Smooth muscle cell (in vitro differentiated cells): ENCODE measurements around the gene KCNJ16. TPM values are rescaled to one million over a fixed set of nuclear protein-coding genes. Genes with fewer than 3 reads are reported as not detected.

ENCODE experiments used
- DNase-seq: peaks from one replicate; lab custom pipeline; 2025; ENCODE audit not compliant: unreplicated experiment; lab: John Stamatoyannopoulos, UW
- H2AFZ ChIP-seq: fragments of 200-600 bp; sonication (generic); 2 replicates; pipeline ENCODE4 v1.6.0; 2016; ENCODE audit warnings: antibody characterized with exemption, low read depth, mild to moderate bottlenecking
- H3F3A ChIP-seq: fragments of 200-600 bp; sonication (generic); 2 replicates; pipeline ENCODE4 v1.6.0; 2017; ENCODE audit warnings: antibody characterized with exemption, low read depth
- H3K27ac ChIP-seq: fragments of 200-600 bp; sonication (generic); 2 replicates; pipeline ENCODE4 v1.5.1; 2016; ENCODE audit warnings: low read depth, mild to moderate bottlenecking
- H3K27me3 ChIP-seq: fragments of 200-600 bp; sonication (generic); 2 replicates; pipeline ENCODE4 v1.6.1; 2016; ENCODE audit warnings: low read depth, mild to moderate bottlenecking
- H3K36me3 ChIP-seq: fragments of 200-600 bp; sonication (generic); 2 replicates; pipeline ENCODE4 v1.5.1; 2016; ENCODE audit warnings: low read depth
- H3K4me1 ChIP-seq: fragments of 200-600 bp; sonication (generic); 2 replicates; pipeline ENCODE4 v1.5.1; 2016; ENCODE audit warnings: low read depth
- H3K4me2 ChIP-seq: fragments of 200-600 bp; sonication (generic); 2 replicates; pipeline ENCODE4 v1.6.0; 2016; ENCODE audit warnings: mild to moderate bottlenecking
- H3K4me3 ChIP-seq: fragments of 200-600 bp; sonication (generic); 2 replicates; pipeline ENCODE4 v1.5.1; 2016; ENCODE audit warnings: mild to moderate bottlenecking
- H3K79me2 ChIP-seq: fragments of 200-600 bp; sonication (generic); 2 replicates; pipeline ENCODE4 v1.6.0; 2016; ENCODE audit warnings: low read depth, mild to moderate bottlenecking
- H3K9ac ChIP-seq: fragments of 200-600 bp; sonication (generic); 2 replicates; pipeline ENCODE4 v1.6.0; 2016; ENCODE audit warnings: low read depth
- H3K9me3 ChIP-seq: fragments of 200-600 bp; sonication (generic); replicated peaks from 2 replicates; pipeline ENCODE4 v1.5.1; 2016; ENCODE audit warnings: low read depth
- H4K20me1 ChIP-seq: fragments of 200-600 bp; sonication (generic); 2 replicates; pipeline ENCODE4 v1.6.0; 2016; ENCODE audit warnings: low read depth
- WGBS: methylation state at CpG from one replicate; pipeline ENCODE4 v1.1.7; 2016; ENCODE audit warnings: low lambda C conversion rate; 5-methylcytosine and 5-hydroxymethylcytosine counted together
- polyA plus RNA-seq: library from polyadenylated mRNA; unstranded; fragments of >200 nt; fragmentation: Nextera tagmentation; extraction: Ambion mirVana; gene quantifications from 2 replicates; pipeline ENCODE4 v1.2.1, GENCODE V29; 2016
- total RNA-seq: library from RNA; depleted of rRNA; stranded (reverse); fragments of >200 nt; gene quantifications from 2 replicates; pipeline ENCODE4 v1.2.3, GENCODE V29; 2014
- TF ChIP-seq, protein P1 (sequence below): fragments of 200-600 bp; sonication (generic); IDR thresholded peaks from 2 replicates; pipeline ENCODE4 v1.5.1; 2017; ENCODE audit warnings: borderline replicate concordance, mild to moderate bottlenecking, antibody characterized with exemption; ENCODE audit not compliant: insufficient read depth, poor library complexity, severe bottlenecking

The KCNJ16 gene
- total and polyA plus RNA-seq, 2 experiments from 2014 or later = 0.09 TPM; not detected in 1

DNA sequence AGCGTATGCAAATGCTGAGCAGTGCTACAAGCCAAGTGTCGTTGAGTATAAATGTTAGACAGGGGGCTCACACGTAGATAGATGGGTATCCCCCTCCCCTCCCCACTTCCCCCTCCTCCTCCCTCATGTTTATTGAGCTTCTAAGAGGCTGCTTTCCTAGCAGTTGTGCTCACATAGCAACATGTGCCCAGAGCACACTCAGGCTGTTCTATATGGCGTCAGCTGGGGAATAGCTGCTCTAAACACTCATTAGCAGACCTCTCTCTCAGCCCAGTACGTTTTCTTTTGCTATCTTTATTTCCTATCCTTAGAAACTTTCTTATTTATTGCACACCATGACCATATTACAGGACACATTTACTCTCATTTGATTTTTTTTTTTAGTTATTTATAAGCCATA, 96.1 kb downstream of the KCNJ16 start:
- H3K4me2 ChIP-seq = no peak overlapping the region

DNA sequence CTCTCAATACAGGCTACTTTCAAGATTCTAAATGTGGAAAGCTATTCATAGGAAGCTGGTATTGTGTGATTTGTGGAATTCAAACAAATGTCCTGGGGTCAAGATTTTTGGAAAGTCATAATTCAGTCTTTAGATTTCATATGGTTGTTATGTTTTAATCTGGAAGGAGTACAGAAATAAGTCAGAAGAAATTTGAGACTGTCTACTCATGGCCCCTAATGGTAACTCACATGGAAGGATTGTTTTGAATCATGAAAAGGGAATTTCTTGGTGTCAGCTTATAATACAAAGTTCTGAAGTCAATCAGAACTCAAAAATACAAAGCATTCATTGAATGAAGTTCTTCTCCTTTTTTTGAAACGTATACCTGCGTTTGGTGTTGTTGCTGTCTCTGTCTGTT, 97.4 kb downstream of the KCNJ16 start:
- H3K4me3 ChIP-seq = no peak overlapping the region
- no peaks in the 10 kb centered on the region for H3K79me2 ChIP-seq
- 83% methylated on average over 2 of the region's 2 CpGs for WGBS

More for the DNA sequence above, 96.1 kb downstream of the KCNJ16 start:
- no peaks in the 10 kb centered on the region for H3K79me2 ChIP-seq
- 64% methylated on average over 5 of the region's 5 CpGs for WGBS
- H2AFZ ChIP-seq = no peak overlapping the region
- DNase-seq = no peak
- TF ChIP-seq, protein P1, sequence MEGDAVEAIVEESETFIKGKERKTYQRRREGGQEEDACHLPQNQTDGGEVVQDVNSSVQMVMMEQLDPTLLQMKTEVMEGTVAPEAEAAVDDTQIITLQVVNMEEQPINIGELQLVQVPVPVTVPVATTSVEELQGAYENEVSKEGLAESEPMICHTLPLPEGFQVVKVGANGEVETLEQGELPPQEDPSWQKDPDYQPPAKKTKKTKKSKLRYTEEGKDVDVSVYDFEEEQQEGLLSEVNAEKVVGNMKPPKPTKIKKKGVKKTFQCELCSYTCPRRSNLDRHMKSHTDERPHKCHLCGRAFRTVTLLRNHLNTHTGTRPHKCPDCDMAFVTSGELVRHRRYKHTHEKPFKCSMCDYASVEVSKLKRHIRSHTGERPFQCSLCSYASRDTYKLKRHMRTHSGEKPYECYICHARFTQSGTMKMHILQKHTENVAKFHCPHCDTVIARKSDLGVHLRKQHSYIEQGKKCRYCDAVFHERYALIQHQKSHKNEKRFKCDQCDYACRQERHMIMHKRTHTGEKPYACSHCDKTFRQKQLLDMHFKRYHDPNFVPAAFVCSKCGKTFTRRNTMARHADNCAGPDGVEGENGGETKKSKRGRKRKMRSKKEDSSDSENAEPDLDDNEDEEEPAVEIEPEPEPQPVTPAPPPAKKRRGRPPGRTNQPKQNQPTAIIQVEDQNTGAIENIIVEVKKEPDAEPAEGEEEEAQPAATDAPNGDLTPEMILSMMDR = no peak
- no peaks in the 10 kb centered on the region for H3F3A ChIP-seq
- H3K36me3 ChIP-seq = no peaks in the 10 kb centered on the region
- peak overlapping the region; percentile 68 for H3K4me3 ChIP-seq
- no peaks in the 10 kb centered on the region for H3K4me1 ChIP-seq
- no peaks in the 10 kb centered on the region for H3K9me3 ChIP-seq
- H3K27ac ChIP-seq = no peak overlapping the region
- no peak overlapping the region for H3K9ac ChIP-seq
- peaks cover 58% of the 10 kb centered on the region for H3K27me3 ChIP-seq
- no peaks in the 10 kb centered on the region for H4K20me1 ChIP-seq

DNA sequence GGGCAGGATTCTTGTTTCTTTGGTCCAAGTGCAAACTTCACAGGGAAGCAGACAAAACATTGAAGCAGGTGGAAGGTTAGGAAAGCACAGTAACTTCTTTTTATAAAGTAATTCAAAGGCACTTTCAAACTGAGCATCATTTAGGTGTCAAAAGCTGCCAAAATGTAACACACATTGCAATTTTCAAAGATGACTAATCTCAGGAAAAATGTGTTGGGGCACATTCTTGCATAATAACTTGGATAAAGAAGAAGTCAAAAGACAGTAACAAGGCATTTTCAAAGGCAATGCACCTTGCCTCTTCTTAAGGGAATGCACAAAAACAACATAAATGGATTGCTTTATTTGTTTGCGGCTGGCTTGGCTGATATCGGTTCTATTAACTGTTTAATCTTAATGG, 97.9 kb downstream of the KCNJ16 start:
- Histone ChIP-seq H3F3A (no peaks in the 10 kb centered on the region), H3K9ac (no peak overlapping the region), H3K4me1 (no peaks in the 10 kb centered on the region), H4K20me1 (no peaks in the 10 kb centered on the region), H3K27me3 (peaks cover 48% of the 10 kb centered on the region), H3K4me2 (no peak overlapping the region), H3K79me2 (no peaks in the 10 kb centered on the region), H3K36me3 (no peaks in the 10 kb centered on the region), H3K27ac (no peak overlapping the region), H3K4me3 (no peak overlapping the region), H3K9me3 (no peaks in the 10 kb centered on the region), H2AFZ (no peak overlapping the region)
- no peak for DNase-seq
- 81% methylated on average over 2 of the region's 2 CpGs for WGBS
- TF ChIP-seq, protein P1 = no peak

More for the DNA sequence above, 97.4 kb downstream of the KCNJ16 start:
- H3F3A ChIP-seq = no peaks in the 10 kb centered on the region
- no peaks in the 10 kb centered on the region for H3K36me3 ChIP-seq
- no peaks in the 10 kb centered on the region for H3K9me3 ChIP-seq
- TF ChIP-seq, protein P1 = no peak
- H3K9ac ChIP-seq = no peak overlapping the region
- H4K20me1 ChIP-seq = no peaks in the 10 kb centered on the region
- no peak overlapping the region for H3K4me2 ChIP-seq
- no peak overlapping the region for H3K27ac ChIP-seq
- H3K4me1 ChIP-seq = no peaks in the 10 kb centered on the region
- DNase-seq = no peak
- H3K27me3 ChIP-seq = peaks cover 48% of the 10 kb centered on the region
- no peak overlapping the region for H2AFZ ChIP-seq

DNA sequence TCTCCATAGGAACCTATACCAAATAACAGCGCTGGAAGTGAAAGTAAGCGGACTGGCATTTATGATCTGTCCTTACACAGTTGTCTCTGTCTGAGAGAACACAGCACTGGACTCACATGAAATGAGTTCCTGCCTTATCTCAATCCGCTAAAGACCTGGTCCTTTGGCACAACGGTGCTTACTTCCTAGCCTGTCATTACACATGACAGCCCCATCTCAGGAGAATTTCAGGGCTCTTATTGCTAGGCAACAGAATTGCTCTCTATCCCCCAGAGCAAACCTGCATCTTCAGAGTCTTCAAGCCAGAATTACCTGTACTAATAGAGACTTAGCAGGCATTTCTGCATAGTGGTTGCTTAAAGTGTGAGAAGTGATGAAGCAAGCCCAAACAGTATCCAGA, 98.7 kb downstream of the KCNJ16 start:
- Histone ChIP-seq H3F3A (no peaks in the 10 kb centered on the region), H3K4me2 (no peak overlapping the region), H2AFZ (no peak overlapping the region), H3K36me3 (no peaks in the 10 kb centered on the region), H3K9me3 (no peaks in the 10 kb centered on the region), H3K79me2 (no peaks in the 10 kb centered on the region), H3K27me3 (peaks cover 51% of the 10 kb centered on the region), H3K4me1 (no peaks in the 10 kb centered on the region), H4K20me1 (no peaks in the 10 kb centered on the region), H3K9ac (no peak overlapping the region), H3K27ac (no peak overlapping the region), H3K4me3 (no peak overlapping the region)
- 60% methylated on average over 4 of the region's 4 CpGs for WGBS
- TF ChIP-seq, protein P1 = no peak
- no peak for DNase-seq
